Subcutaneous abdominal adipose tissue (tissue), 5 donors: ENCODE results near the gene ZNF17.
A peak's percentile ranks its signal among the peaks of the same experiment; 100 is the strongest.
"Not testable (repeated sequence)": the region's sequence is repeated elsewhere in the genome, so short reads cannot be mapped to it uniquely, and the experiment has no call there.

Experiments
- H3K27ac ChIP-seq: one replicate; pipeline ENCODE4 v1.7.0; 2013; ENCODE audit warnings: low read depth, mild to moderate bottlenecking, inconsistent platforms, low read length, moderate library complexity
- H3K27me3 ChIP-seq, 5 donors: one replicate each; pipeline ENCODE4 v1.7.0; 2013; ENCODE audit warnings: low read length in 5 of 5, inconsistent platforms in 1 of 5; ENCODE audit not compliant: control insufficient read depth in 5 of 5, insufficient read depth in 4 of 5
- H3K36me3 ChIP-seq, 5 donors: one replicate each; pipeline ENCODE4 v1.7.0; 2013; ENCODE audit warnings: low read length in 5 of 5; ENCODE audit not compliant: control insufficient read depth in 5 of 5, insufficient read depth in 5 of 5
- H3K4me1 ChIP-seq, 5 donors: one replicate each; pipeline ENCODE4 v1.7.0; 2013; ENCODE audit warnings: low read length in 5 of 5, mild to moderate bottlenecking in 3 of 5, moderate library complexity in 1 of 5; ENCODE audit not compliant: control insufficient read depth in 5 of 5, insufficient read depth in 5 of 5
- H3K4me3 ChIP-seq, 5 donors: one replicate each; pipeline ENCODE4 v1.7.0; 2013; ENCODE audit warnings: low read length in 5 of 5, low read depth in 1 of 5
- H3K9ac ChIP-seq, 5 donors: one replicate each; pipeline ENCODE4 v1.7.0; 2013; ENCODE audit warnings: low read length in 5 of 5, mild to moderate bottlenecking in 4 of 5, moderate library complexity in 3 of 5
- H3K9me3 ChIP-seq, 5 donors: one replicate each; pipeline ENCODE4 v1.7.0; 2013; ENCODE audit warnings: low read length in 5 of 5; ENCODE audit not compliant: control insufficient read depth in 5 of 5
- donor health status: healthy.
- donor health status: healthy.
- donor health status: healthy.
- donor health status: healthy.
- donor health status: healthy.

ZNF17 gene

GRCh38 chr19:57410877-57411671, at the start of gene ZNF17:
ZNF17 (plus strand) TSS chr19:57411161; CDS start chr19:57413616, 2,455 bp downstream.
- H3K9ac ChIP-seq = peak within 1 kb of the TSS; percentile 28 to 96 (median 92)
- peaks cover 4 to 21% (median 20%) of the 10 kb centered on the region in 5 donors for H3K36me3 ChIP-seq
- H3K9me3 ChIP-seq = peaks cover 0 to 7% (median 3%) of the 10 kb centered on the region in 5 donors
- H3K4me1 ChIP-seq = peaks cover 7 to 21% (median 18%) of the 10 kb centered on the region in 5 donors
- peak within 1 kb of the TSS; percentile 54 for H3K27ac ChIP-seq
- peak within 1 kb of the TSS; percentile 86 to 100 (median 97) for H3K4me3 ChIP-seq
- H3K27me3 ChIP-seq = no peaks in the 10 kb centered on the region

- Histone ChIP-seq H3K9me3 (peaks cover 3 to 21% (median 10%) of the 10 kb centered on the region in 5 donors), H3K4me1 (peaks cover 4 to 17% (median 16%) of the 10 kb centered on the region in 5 donors), H3K4me3 (peak overlapping the region; percentile 70 to 92 (median 82)), H3K36me3 (peaks cover 7 to 18% (median 11%) of the 10 kb centered on the region in 5 donors), H3K27ac (peak overlapping the region; percentile 57), H3K27me3 (peaks cover 0 to 2% (median 0%) of the 10 kb centered on the region in 5 donors), H3K9ac (peak overlapping the region in 4 of 5 donors; percentile 13 to 80 (median 41))
Measured at GRCh38 chr19:57362419-57362818, 48.5 kb upstream of the ZNF17 start.

GRCh38 chr19:57362997-57363687, 47.8 kb upstream of the ZNF17 start, which contains the start of the genes TRAPPC2B and ZNF547:
TRAPPC2B (plus strand) TSS chr19:57363551; CDS start chr19:57364834, 1,283 bp downstream.
ZNF547 (plus strand) TSS chr19:57363551; CDS start chr19:57368556, 5,005 bp downstream.
- H3K9ac ChIP-seq = peak within 1 kb of the TSS; percentile 48 to 86 (median 82)
- peak within 1 kb of the TSS; percentile 77 to 95 (median 87) for H3K4me3 ChIP-seq
- H3K27me3 ChIP-seq = no peaks in the 10 kb centered on the region
- peaks cover 3 to 16% (median 6%) of the 10 kb centered on the region in 5 donors for H3K9me3 ChIP-seq
- peaks cover 5 to 10% (median 7%) of the 10 kb centered on the region in 5 donors for H3K36me3 ChIP-seq
- peak within 1 kb of the TSS; percentile 57 for H3K27ac ChIP-seq
- H3K4me1 ChIP-seq = peaks cover 0 to 17% (median 16%) of the 10 kb centered on the region in 5 donors

GRCh38 chr19:57363688-57364181, 47.2 kb upstream of the ZNF17 start:
- H3K27ac ChIP-seq = peak overlapping the region; percentile 57
- peaks cover 1 to 7% (median 5%) of the 10 kb centered on the region in 5 donors for H3K36me3 ChIP-seq
- no peaks in the 10 kb centered on the region for H3K27me3 ChIP-seq
- H3K9ac ChIP-seq = peak overlapping the region; percentile 48 to 86 (median 82)
- peaks cover 0 to 17% (median 16%) of the 10 kb centered on the region in 5 donors for H3K4me1 ChIP-seq
- peaks cover 0 to 10% (median 2%) of the 10 kb centered on the region in 5 donors for H3K9me3 ChIP-seq
- H3K4me3 ChIP-seq = peak overlapping the region; percentile 77 to 95 (median 87)

DNA sequence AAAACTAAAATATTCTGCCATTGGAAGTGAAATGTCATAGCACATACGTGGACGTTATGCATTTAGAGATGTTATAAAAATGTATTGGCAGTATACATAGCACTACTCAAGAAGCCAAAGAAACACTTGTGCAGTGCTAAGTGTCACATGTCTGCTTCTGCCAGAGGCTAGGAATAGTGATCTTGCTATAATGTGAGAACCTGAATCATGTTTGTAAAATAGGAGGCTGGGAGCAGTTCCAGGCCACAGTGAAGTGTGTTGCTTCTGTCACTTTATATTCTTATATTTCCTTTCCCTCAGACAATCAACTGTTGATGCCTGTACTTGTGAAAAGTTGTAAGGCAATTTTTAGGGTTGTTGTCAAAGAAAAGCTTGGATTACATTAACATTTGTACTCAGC, 44.2 kb upstream of the ZNF17 start:
- no peak overlapping the region for H3K9ac ChIP-seq

DNA sequence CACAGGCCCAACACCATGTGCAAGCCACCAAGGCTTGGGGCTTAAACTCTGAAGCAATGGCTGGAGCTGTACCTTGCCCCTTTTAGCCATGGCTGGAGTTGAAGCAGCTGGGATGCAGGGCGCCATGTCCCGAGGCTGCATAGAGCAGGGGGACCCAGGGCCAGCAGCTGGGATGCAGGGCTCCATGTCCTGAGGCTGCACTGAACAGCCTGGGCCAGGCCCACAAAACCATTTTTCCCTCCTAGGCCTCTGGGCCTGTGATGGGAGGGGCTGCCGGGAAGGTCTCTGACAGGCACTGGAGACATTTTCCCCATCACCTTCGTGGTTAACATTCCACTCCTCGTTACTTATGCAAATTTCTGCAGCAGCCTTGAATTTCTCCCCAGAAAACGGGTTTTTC, 36.8 kb upstream of the ZNF17 start:
- H3K4me1 ChIP-seq = peaks cover 0 to 9% (median 0%) of the 10 kb centered on the region in 5 donors
- peak overlapping the region in 1 of 5 donors; percentile 11 for H3K4me3 ChIP-seq
- H3K9ac ChIP-seq = no peak overlapping the region
- peaks cover 24 to 62% (median 47%) of the 10 kb centered on the region in 5 donors for H3K36me3 ChIP-seq
- peaks cover 18 to 28% (median 26%) of the 10 kb centered on the region in 5 donors for H3K9me3 ChIP-seq
- H3K27ac ChIP-seq = no peak overlapping the region
- H3K27me3 ChIP-seq = peaks cover 0 to 7% (median 0%) of the 10 kb centered on the region in 5 donors

More for the DNA sequence above, 44.2 kb upstream of the ZNF17 start:
- Histone ChIP-seq H3K4me1 (peaks cover 0 to 16% (median 14%) of the 10 kb centered on the region in 5 donors), H3K27ac (no peak overlapping the region), H3K4me3 (no peak overlapping the region), H3K36me3 (peaks cover 2 to 9% (median 5%) of the 10 kb centered on the region in 5 donors), H3K9me3 (no peaks in the 10 kb centered on the region), H3K27me3 (no peaks in the 10 kb centered on the region)

DNA sequence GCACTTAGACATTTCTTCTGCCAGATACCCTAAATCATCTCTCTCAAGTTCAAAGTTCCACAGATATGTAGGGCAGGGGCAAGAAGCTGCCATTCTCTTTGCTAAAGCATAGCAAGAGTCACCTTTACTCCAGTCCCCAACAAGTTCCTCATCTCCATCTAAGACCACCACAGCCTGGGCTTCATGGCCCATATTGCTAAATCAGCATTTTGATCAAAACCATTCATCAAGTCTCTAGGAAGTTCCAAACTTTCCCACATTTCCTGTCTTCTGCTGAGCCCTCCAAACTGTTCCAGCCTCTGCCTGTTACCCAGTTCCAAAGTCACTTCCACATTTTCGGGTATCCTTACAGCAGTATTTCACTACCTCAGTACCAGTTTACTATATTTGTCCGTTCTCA, 36.3 kb upstream of the ZNF17 start:
- not testable (repeated sequence) for H3K27me3 ChIP-seq, H3K4me3 ChIP-seq, H3K4me1 ChIP-seq, H3K9ac ChIP-seq, H3K27ac ChIP-seq
- Histone ChIP-seq H3K9me3 (peaks cover 18 to 33% (median 31%) of the 10 kb centered on the region in 5 donors), H3K36me3 (peaks cover 24 to 62% (median 47%) of the 10 kb centered on the region in 5 donors)

- Histone ChIP-seq H3K36me3 (peaks cover 24 to 58% (median 46%) of the 10 kb centered on the region in 5 donors), H3K9me3 (peaks cover 18 to 42% (median 32%) of the 10 kb centered on the region in 5 donors), H3K9ac (no peak overlapping the region), H3K4me3 (peak overlapping the region in 1 of 5 donors; percentile 13), H3K27ac (no peak overlapping the region), H3K4me1 (peaks cover 0 to 9% (median 0%) of the 10 kb centered on the region in 5 donors), H3K27me3 (peaks cover 0 to 7% (median 0%) of the 10 kb centered on the region in 5 donors)
Measured at GRCh38 chr19:57376151-57376550, 34.8 kb upstream of the ZNF17 start.

- H3K4me1 ChIP-seq = peaks cover 0 to 9% (median 0%) of the 10 kb centered on the region in 5 donors
- peaks cover 18 to 42% (median 32%) of the 10 kb centered on the region in 5 donors for H3K9me3 ChIP-seq
- peaks cover 0 to 7% (median 0%) of the 10 kb centered on the region in 5 donors for H3K27me3 ChIP-seq
- peak overlapping the region in 1 of 5 donors; percentile 75 for H3K9ac ChIP-seq
- peak overlapping the region; percentile 2 to 43 (median 6) for H3K4me3 ChIP-seq
- no peak overlapping the region for H3K27ac ChIP-seq
- H3K36me3 ChIP-seq = peaks cover 16 to 45% (median 33%) of the 10 kb centered on the region in 5 donors
Measured at GRCh38 chr19:57377498-57378146, 33.3 kb upstream of the ZNF17 start.
